HEK293 (cell line): ENCODE measurements around the gene GDPGP1.
"Not testable (repeated sequence)": the region's sequence is repeated elsewhere in the genome, so short reads cannot be mapped to it uniquely, and the experiment has no call there.

Experiments used
- CTCF ChIA-PET: fragments of 350-600 bp; formaldehyde crosslinking; extraction: SDS; loops from one replicate; lab custom pipeline; 2021; ENCODE audit warnings: antibody characterized with exemption; lab: Yijun Ruan, JAX
- POLR2A ChIA-PET: fragments of 300-600 bp; formaldehyde crosslinking; extraction: SDS; loops from one replicate; lab custom pipeline; 2020; ENCODE audit warnings: antibody characterized with exemption, inconsistent platforms; lab: Yijun Ruan, JAX
- H3K27ac ChIP-seq: fragments of 200-500 bp; sonication (Bioruptor generic); 2 replicates; pipeline ENCODE4 v1.5.1; 2014; ENCODE audit warnings: low read depth, low read length, control low read depth, inconsistent platforms; ENCODE audit errors: extremely low read depth
- H3K36me3 ChIP-seq, 2 experiments: fragments of 200-500 bp in 1 of 2; sonication (Bioruptor generic) in 1 of 2; 1 replicate in 1 of 2; 2 replicates in 1 of 2; pipeline ENCODE4 v1.5.1; 2014 to 2017; ENCODE audit warnings: inconsistent platforms in 2 of 2, low read length in 2 of 2; ENCODE audit not compliant: control insufficient read depth in 2 of 2, insufficient read depth in 1 of 2
- H3K4me1 ChIP-seq: fragments of 200-500 bp; sonication (Bioruptor generic); 2 replicates; pipeline ENCODE4 v1.5.1; 2014; ENCODE audit warnings: mild to moderate bottlenecking, low read length, inconsistent platforms; ENCODE audit not compliant: control insufficient read depth, insufficient read depth
- H3K4me3 ChIP-seq: 2 replicates; pipeline ENCODE4 v1.5.1; 2011; ENCODE audit warnings: low read depth, mild to moderate bottlenecking, control low read depth, low read length, moderate library complexity
- H3K9me3 ChIP-seq: fragments of 200-500 bp; sonication (Bioruptor generic); 2 replicates; pipeline ENCODE4 v1.5.1; 2014; ENCODE audit warnings: low read depth, low read length, inconsistent platforms; ENCODE audit not compliant: control insufficient read depth, insufficient read depth
- TRIM28 ChIP-seq: IDR thresholded peaks from 2 replicates; pipeline ENCODE4 v1.6.1; 2011; ENCODE audit warnings: low read length, control low read depth, borderline replicate concordance
- YY1 ChIP-seq: fragments of 450-650 bp; formaldehyde crosslinking; IDR thresholded peaks from 2 replicates; pipeline ENCODE4 v1.5.1; 2018; ENCODE audit warnings: missing biosample characterization, missing genetic modification characterization
- ZNF121 ChIP-seq: fragments of 450-650 bp; formaldehyde crosslinking; IDR thresholded peaks from 2 replicates; pipeline ENCODE4 v1.5.1; 2016; ENCODE audit warnings: missing biosample characterization, missing genetic modification characterization
- ZNF37A ChIP-seq: fragments of 450-650 bp; IDR thresholded peaks from 2 replicates; pipeline ENCODE4 v1.5.1; 2018; ENCODE audit warnings: missing biosample characterization, missing genetic modification characterization
- ZNF416 ChIP-seq: fragments of 450-650 bp; formaldehyde crosslinking; IDR thresholded peaks from 2 replicates; pipeline ENCODE4 v1.5.1; 2016; ENCODE audit warnings: missing biosample characterization, missing genetic modification characterization
- ZNF585B ChIP-seq: fragments of 450-650 bp; formaldehyde crosslinking; IDR thresholded peaks from 2 replicates; pipeline ENCODE4 v1.5.1; 2016; ENCODE audit warnings: missing biosample characterization, missing genetic modification characterization
- ZNF596 ChIP-seq: fragments of 450-650 bp; IDR thresholded peaks from 2 replicates; pipeline ENCODE4 v1.5.0; 2018; ENCODE audit warnings: missing biosample characterization, mild to moderate bottlenecking, missing genetic modification characterization, moderate library complexity
- ZNF621 ChIP-seq: fragments of 450-650 bp; formaldehyde crosslinking; IDR thresholded peaks from 2 replicates; pipeline ENCODE4 v1.5.1; 2017; ENCODE audit warnings: missing biosample characterization, missing genetic modification characterization
- ZNF654 ChIP-seq: fragments of 450-650 bp; formaldehyde crosslinking; IDR thresholded peaks from 2 replicates; pipeline ENCODE4 v1.5.1; 2016; ENCODE audit warnings: low read depth, missing biosample characterization, missing genetic modification characterization
- TF ChIP-seq, protein P1 (sequence below): fragments of 450-650 bp; formaldehyde crosslinking; IDR thresholded peaks from 2 replicates; pipeline ENCODE4 v1.5.1; 2016; ENCODE audit warnings: missing biosample characterization, missing genetic modification characterization
- TF ChIP-seq, protein P2 (sequence below): fragments of 450-650 bp; formaldehyde crosslinking; IDR thresholded peaks from 2 replicates; pipeline ENCODE4 v1.5.1; 2016; ENCODE audit warnings: missing biosample characterization, missing genetic modification characterization
- TF ChIP-seq, protein P3 (sequence below): fragments of 450-650 bp; formaldehyde crosslinking; IDR thresholded peaks from 2 replicates; pipeline ENCODE4 v1.5.1; 2016; ENCODE audit warnings: missing biosample characterization, missing genetic modification characterization

Gene GDPGP1

DNA sequence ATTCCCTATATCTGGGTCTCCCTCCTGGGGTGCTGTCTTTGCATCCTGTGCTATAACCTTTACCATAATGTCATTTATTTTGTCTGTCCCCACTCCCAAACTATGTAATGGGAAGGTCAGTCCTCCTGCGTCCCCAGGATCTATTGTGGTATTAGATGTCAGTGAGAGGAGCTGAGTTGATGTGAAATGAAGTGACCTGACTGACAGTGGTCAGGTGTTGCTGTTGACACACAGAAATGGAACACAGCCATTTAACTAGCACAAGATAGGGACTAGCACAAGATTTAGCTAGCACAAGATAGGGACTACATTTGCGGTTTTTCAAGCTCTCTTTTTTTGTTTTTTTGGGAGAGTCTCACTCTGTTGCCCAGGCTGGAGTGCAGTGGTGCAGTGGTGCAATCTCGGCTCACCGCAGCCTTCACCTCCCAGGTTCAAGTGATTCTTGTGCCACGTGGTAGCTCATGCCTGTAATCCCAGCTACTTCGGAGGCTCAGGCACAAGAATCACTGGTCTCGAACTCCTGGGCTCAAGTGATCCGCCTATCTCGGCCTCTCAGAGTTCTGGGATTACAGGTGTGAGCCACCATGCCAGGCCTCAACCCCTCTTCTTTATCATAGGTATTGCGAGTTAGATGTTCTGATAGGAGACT, 36.6 kb downstream of the GDPGP1 start (continued):
- TF ChIP-seq TRIM28: no peak
- TF ChIP-seq, protein P1, sequence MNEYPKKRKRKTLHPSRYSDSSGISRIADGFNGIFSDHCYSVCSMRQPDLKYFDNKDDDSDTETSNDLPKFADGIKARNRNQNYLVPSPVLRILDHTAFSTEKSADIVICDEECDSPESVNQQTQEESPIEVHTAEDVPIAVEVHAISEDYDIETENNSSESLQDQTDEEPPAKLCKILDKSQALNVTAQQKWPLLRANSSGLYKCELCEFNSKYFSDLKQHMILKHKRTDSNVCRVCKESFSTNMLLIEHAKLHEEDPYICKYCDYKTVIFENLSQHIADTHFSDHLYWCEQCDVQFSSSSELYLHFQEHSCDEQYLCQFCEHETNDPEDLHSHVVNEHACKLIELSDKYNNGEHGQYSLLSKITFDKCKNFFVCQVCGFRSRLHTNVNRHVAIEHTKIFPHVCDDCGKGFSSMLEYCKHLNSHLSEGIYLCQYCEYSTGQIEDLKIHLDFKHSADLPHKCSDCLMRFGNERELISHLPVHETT: no peak

DNA sequence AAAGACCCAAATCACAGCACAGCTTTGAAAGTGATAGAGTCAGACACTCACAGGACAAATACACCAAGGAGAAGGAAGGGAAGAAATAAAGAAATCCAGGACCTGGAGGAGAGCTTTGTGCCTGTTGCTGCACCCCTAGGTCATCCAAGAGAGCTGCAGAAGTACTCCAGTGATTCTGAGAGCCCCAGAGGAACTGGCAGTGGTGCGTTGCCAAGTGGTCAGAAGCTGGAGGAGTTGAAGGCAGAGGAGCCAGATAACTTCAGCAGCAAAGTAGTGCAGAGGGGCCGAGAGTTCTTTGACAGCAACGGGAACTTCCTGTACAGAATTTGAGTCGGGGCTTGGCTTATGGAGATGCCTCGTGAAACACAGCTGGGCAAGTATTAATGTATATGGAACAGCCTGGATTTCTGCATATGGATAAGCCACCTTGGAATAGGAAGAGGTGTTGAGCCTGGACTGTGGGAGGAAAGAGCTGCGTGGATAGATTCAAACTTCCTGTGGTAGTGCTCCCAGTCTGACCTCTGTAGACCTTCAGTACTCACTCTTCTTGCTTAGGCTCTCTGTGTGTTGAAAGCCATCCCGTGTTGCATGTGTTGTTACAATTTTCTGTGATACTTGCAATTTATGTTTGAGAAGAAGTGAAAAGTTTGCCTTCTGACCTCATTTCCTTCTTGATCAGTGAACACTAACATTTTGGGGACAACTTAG, 37.6 kb downstream of the GDPGP1 start:
- H3K27ac ChIP-seq: no peak overlapping the region
- ChIA-PET POLR2A (interaction anchor here (0.6 kb wide), 1 partner anchor 15 kb away, joined by 3 read pairs; no protein-coding TSS in a partner anchor), CTCF (interaction anchor here (0.6 to 3.1 kb wide), 4 partner anchors 14 to 512 kb away, joined by 4 to 9 read pairs (median 5); no protein-coding TSS in a partner anchor)
- H3K4me1 ChIP-seq: peaks cover 10% of the 10 kb centered on the region; the same call in 1 of the 2 replicates
- H3K4me3 ChIP-seq: no peak overlapping the region
- no peaks in the 10 kb centered on the region for H3K9me3 ChIP-seq
- TF ChIP-seq YY1 (tag by site-specific recombination) (no peak), ZNF416 (tag by site-specific recombination) (no peak), ZNF37A (tag by site-specific recombination) (no peak)
- peaks cover 59 to 72% of the 10 kb centered on the region in 2 experiments for H3K36me3 ChIP-seq

DNA sequence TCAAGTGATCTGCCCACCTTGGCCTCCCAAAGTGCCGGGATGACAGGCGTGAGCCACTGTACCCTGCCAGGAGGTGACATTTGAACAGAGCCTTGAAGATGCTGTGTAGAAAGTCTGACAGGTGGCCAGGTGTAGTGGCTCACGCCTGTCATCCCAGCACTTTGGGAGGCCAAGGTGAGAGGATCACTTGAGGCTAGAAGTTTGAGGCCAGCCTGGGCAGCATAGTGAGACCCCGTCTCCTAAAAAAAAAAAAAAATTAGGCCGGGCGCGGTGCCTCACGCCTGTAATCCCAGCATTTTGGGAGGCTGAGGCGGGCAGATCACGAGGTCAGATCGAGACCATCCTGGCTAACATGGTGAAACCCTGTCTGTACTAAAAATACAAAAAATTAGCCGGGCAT, 44.5 kb downstream of the GDPGP1 start:
- peak; percentile 60; the same call in 1 of the 2 replicates for TF ChIP-seq ZNF121 (tag by site-specific recombination)
- H3K9me3 ChIP-seq, POLR2A ChIA-PET, H3K4me1 ChIP-seq, H3K4me3 ChIP-seq, H3K27ac ChIP-seq: not testable (repeated sequence)
- CTCF ChIA-PET: interaction anchor here (1.6 kb wide), 1 partner anchor 207 kb away, joined by 3 read pairs; no protein-coding TSS in a partner anchor
- peaks cover 10 to 13% of the 10 kb centered on the region in 2 experiments for H3K36me3 ChIP-seq

DNA sequence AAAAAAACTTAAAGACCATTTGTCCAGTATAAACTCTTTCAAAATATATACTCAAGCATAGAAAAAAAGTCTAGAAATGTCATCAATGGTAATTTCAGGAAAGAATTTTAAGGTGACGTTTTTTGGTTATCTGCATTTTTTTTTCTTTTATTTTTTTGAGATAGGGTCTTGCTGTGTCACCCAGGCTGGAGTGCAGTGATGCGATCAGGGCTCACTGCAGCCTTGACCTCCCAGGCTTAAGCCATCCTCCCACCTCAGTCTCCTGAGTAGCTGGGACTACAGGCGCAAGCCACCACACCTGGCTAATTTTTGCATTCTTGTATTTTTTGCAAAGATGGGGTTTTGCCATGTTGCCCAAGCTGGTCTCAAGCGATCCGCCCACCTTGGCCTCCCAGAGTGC, 46.7 kb downstream of the GDPGP1 start:
- H3K4me1 ChIP-seq, H3K36me3 ChIP-seq, H3K9me3 ChIP-seq, H3K27ac ChIP-seq, H3K4me3 ChIP-seq: not testable (repeated sequence)
- ChIA-PET POLR2A (interaction anchor here (0.6 to 1.2 kb wide), 2 partner anchors 15 to 48 kb away, joined by 3 read pairs; partner anchors contain the start of gene NGRN), CTCF (interaction anchor here (1.3 kb wide), 1 partner anchor 13 kb away, joined by 5 read pairs; no protein-coding TSS in a partner anchor)

DNA sequence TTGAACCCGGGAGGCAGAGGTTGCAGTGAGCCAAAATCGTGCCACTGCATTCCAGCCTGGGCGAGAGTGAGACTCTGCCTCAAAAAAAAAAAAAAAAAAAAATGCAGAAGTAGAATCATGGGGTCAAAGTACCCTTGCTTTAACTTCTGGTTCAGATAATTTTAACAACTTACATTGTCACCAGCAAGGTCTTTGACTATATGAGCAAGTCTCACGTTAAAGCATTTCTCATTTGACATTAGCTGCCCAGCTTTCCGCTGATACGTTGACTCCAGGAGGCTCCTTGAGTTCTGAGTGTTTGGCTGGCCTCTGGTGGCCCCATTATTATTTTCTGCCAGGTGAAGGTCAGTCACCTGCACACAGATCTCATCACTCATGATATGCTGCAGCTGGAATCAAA, 47.6 kb downstream of the GDPGP1 start:
- CTCF ChIA-PET: interaction anchor here (0.5 to 1.5 kb wide), 2 partner anchors 20 to 404 kb away, joined by 3 to 4 read pairs; no protein-coding TSS in a partner anchor
- H3K9me3 ChIP-seq, POLR2A ChIA-PET, H3K4me1 ChIP-seq, H3K4me3 ChIP-seq, H3K27ac ChIP-seq, H3K36me3 ChIP-seq: not testable (repeated sequence)

DNA sequence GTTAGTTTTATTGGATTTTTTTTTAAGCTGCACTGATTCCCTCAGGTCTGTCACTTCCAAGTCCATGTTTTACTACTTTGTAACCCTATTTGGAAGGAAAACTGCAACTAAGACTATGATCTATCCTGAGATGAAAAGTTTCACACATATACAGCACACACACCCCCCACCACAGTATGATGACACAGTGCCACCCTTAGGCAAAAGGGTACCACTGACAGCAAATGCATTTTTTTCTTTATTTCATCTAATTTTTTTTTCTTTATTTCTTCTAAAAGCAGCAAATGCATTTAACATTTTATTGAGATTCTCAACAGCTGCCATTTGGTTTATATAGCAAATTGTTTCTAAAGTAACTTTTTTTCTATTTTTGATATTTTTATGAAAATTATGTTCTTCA, 52.7 kb downstream of the GDPGP1 start:
- H3K36me3 ChIP-seq: no peaks in the 10 kb centered on the region
- no peaks in the 10 kb centered on the region for H3K9me3 ChIP-seq
- POLR2A ChIA-PET: interaction anchor here (0.7 kb wide), 1 partner anchor 15 kb away, joined by 3 read pairs; no protein-coding TSS in a partner anchor
- H3K4me1 ChIP-seq: no peaks in the 10 kb centered on the region
- TF ChIP-seq ZNF621 (tag by site-specific recombination) (no peak), ZNF585B (tag by site-specific recombination) (no peak), ZNF654 (tag by site-specific recombination) (peak; percentile 79), ZNF596 (tag by site-specific recombination) (no peak)
- TF ChIP-seq, protein P2, sequence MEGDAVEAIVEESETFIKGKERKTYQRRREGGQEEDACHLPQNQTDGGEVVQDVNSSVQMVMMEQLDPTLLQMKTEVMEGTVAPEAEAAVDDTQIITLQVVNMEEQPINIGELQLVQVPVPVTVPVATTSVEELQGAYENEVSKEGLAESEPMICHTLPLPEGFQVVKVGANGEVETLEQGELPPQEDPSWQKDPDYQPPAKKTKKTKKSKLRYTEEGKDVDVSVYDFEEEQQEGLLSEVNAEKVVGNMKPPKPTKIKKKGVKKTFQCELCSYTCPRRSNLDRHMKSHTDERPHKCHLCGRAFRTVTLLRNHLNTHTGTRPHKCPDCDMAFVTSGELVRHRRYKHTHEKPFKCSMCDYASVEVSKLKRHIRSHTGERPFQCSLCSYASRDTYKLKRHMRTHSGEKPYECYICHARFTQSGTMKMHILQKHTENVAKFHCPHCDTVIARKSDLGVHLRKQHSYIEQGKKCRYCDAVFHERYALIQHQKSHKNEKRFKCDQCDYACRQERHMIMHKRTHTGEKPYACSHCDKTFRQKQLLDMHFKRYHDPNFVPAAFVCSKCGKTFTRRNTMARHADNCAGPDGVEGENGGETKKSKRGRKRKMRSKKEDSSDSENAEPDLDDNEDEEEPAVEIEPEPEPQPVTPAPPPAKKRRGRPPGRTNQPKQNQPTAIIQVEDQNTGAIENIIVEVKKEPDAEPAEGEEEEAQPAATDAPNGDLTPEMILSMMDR (tag by site-specific recombination): peak; percentile 78
- TF ChIP-seq, protein P3, sequence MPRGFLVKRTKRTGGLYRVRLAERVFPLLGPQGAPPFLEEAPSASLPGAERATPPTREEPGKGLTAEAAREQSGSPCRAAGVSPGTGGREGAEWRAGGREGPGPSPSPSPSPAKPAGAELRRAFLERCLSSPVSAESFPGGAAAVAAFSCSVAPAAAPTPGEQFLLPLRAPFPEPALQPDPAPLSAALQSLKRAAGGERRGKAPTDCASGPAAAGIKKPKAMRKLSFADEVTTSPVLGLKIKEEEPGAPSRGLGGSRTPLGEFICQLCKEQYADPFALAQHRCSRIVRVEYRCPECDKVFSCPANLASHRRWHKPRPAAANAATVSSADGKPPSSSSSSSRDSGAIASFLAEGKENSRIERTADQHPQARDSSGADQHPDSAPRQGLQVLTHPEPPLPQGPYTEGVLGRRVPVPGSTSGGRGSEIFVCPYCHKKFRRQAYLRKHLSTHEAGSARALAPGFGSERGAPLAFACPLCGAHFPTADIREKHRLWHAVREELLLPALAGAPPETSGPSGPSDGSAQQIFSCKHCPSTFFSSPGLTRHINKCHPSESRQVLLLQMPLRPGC (tag by site-specific recombination): no peak
- H3K27ac ChIP-seq: no peak overlapping the region
- H3K4me3 ChIP-seq: no peak overlapping the region
- CTCF ChIA-PET: interaction anchor here (0.6 to 2.2 kb wide), 22 partner anchors 10 to 676 kb away, joined by 3 to 11 read pairs (median 3); partner anchors contain the start of gene TTLL13
